B cell (primary cell): Measurements from ENCODE around the gene ARHGAP45. TPM values are rescaled to one million over a fixed set of nuclear protein-coding genes. Genes with fewer than 3 reads are reported as not detected.

ENCODE experiments used
- ATAC-seq: fragments of 200-7000 bp; cut with Tn5 transposase; one replicate; pipeline ENCODE4 v1.10.0; 2021; ENCODE audit warnings: low read depth, mild to moderate bottlenecking, moderate number of reproducible peaks, moderate library complexity
- CTCF ChIA-PET: fragments of 350-600 bp; sonication (Branson Sonifier 250); formaldehyde crosslinking; loops from one replicate; lab custom pipeline; 2021; ENCODE audit warnings: antibody characterized with exemption, inconsistent platforms; lab: Charles Lee
- POLR2A ChIA-PET: fragments of 350-600 bp; sonication (Branson Sonifier 250); formaldehyde crosslinking; loops from one replicate; lab custom pipeline; 2021; ENCODE audit warnings: antibody characterized with exemption; lab: Charles Lee
- DNase-seq: peaks from one replicate; pipeline ENCODE4 v3.0.0; 2013
- H2AFZ ChIP-seq: 2 replicates; pipeline ENCODE4 v1.6.1; 2012; ENCODE audit warnings: mild to moderate bottlenecking, low read depth, low read length; ENCODE audit not compliant: insufficient read depth, poor library complexity, severe bottlenecking
- H3K27ac ChIP-seq, 2 donors: 1 replicate in 1 of 2; 2 replicates in 1 of 2; pipeline ENCODE4 v1.5.1; 2012 to 2013; ENCODE audit warnings: low read length in 2 of 2, mild to moderate bottlenecking in 2 of 2, moderate library complexity in 1 of 2
- H3K27me3 ChIP-seq, 4 experiments: fragments of 200-600 bp in 1 of 4; sonication (generic) in 1 of 4; replicated peaks in 1 of 4; 1 replicate in 2 of 4; 2 replicates in 2 of 4; pipeline versions ENCODE4 v1.6.1 to v1.7.0; 2013 to 2016; ENCODE audit warnings: low read length in 3 of 4, mild to moderate bottlenecking in 2 of 4, mixed read lengths in 1 of 4, moderate library complexity in 1 of 4; ENCODE audit not compliant: insufficient read depth in 4 of 4, control insufficient read depth in 3 of 4; ENCODE audit errors: control extremely low read depth in 1 of 4
- H3K36me3 ChIP-seq, 2 experiments: replicated peaks in 1 of 2; 1 replicate in 1 of 2; 2 replicates in 1 of 2; pipeline versions ENCODE4 v1.6.1 to v1.7.1; 2013; ENCODE audit warnings: low read length in 1 of 2; ENCODE audit not compliant: insufficient read depth in 2 of 2, control insufficient read depth in 1 of 2; ENCODE audit errors: control extremely low read depth in 1 of 2, extremely low read depth in 1 of 2
- H3K4me1 ChIP-seq, 2 donors: fragments of 200-600 bp in 1 of 2; sonication (generic) in 1 of 2; 1 replicate in 1 of 2; 2 replicates in 1 of 2; pipeline versions ENCODE4 v1.5.1 to v1.6.1; 2013 to 2017; ENCODE audit warnings: low read length in 2 of 2; ENCODE audit not compliant: control insufficient read depth in 2 of 2, insufficient read depth in 2 of 2
- H3K4me2 ChIP-seq: replicated peaks from 2 replicates; pipeline ENCODE3; 2012; ENCODE audit warnings: mild to moderate bottlenecking, low read depth, low read length; ENCODE audit not compliant: poor library complexity, severe bottlenecking
- H3K4me3 ChIP-seq, 5 experiments: fragments of 200-600 bp in 1 of 5; sonication (generic) in 1 of 5; 1 replicate in 3 of 5; 2 replicates in 2 of 5; pipeline versions ENCODE4 v1.5.1 to v1.7.0; 2011 to 2016; ENCODE audit warnings: low read length in 4 of 5, mild to moderate bottlenecking in 4 of 5, low read depth in 2 of 5, control low read depth in 1 of 5, moderate library complexity in 1 of 5; ENCODE audit not compliant: insufficient read depth in 1 of 5; ENCODE audit errors: control extremely low read depth in 1 of 5, extremely low read depth in 1 of 5
- H3K79me2 ChIP-seq: fragments of 200-600 bp; sonication (generic); one replicate; pipeline ENCODE4 v1.6.0; 2016; ENCODE audit warnings: low read length; ENCODE audit not compliant: control insufficient read depth, insufficient read depth
- H3K9ac ChIP-seq: fragments of 200-600 bp; sonication (generic); 2 replicates; pipeline ENCODE4 v1.6.1; 2017; ENCODE audit warnings: mild to moderate bottlenecking, low read length, moderate library complexity
- H3K9me3 ChIP-seq, 3 donors: one replicate each; pipeline versions ENCODE4 v1.6.1 to v1.7.1; 2013; ENCODE audit warnings: low read length in 2 of 3; ENCODE audit not compliant: control insufficient read depth in 2 of 3, insufficient read depth in 1 of 3; ENCODE audit errors: control extremely low read depth in 1 of 3
- H4K20me1 ChIP-seq: 2 replicates; pipeline ENCODE4 v1.6.0; 2012; ENCODE audit warnings: mild to moderate bottlenecking, low read length; ENCODE audit not compliant: insufficient read depth, control insufficient read depth, poor library complexity, severe bottlenecking
- H3K27ac Mint-ChIP-seq: one replicate; pipeline ENCODE4 v1.8.0; 2021; ENCODE audit warnings: mixed read lengths
- H3K27me3 Mint-ChIP-seq: one replicate; pipeline ENCODE4 v1.8.0; 2021; ENCODE audit warnings: mixed read lengths
- H3K4me1 Mint-ChIP-seq: one replicate; pipeline ENCODE4 v1.8.0; 2021; ENCODE audit warnings: mixed read lengths
- H3K4me3 Mint-ChIP-seq: one replicate; pipeline ENCODE4 v1.8.0; 2021; ENCODE audit warnings: mixed read lengths
- H3K9me3 Mint-ChIP-seq: one replicate; pipeline ENCODE4 v1.8.0; 2022; ENCODE audit warnings: mixed read lengths; ENCODE audit not compliant: insufficient read depth
- CTCF ChIP-seq: fragments of 200-600 bp; IDR thresholded peaks from one replicate; pipeline ENCODE4 v1.8.0; 2022; ENCODE audit warnings: antibody characterized with exemption, mild to moderate bottlenecking
- EZH2 ChIP-seq: IDR thresholded peaks from 2 replicates; pipeline ENCODE4 v1.6.1; 2012; ENCODE audit warnings: borderline replicate concordance, low read depth, mild to moderate bottlenecking, moderate library complexity, low read length; ENCODE audit not compliant: insufficient read depth, poor library complexity, severe bottlenecking
- WGBS: methylation state at CpG from one replicate; pipeline ENCODE4 v1.1.5; 2013; ENCODE audit warnings: missing lambda C conversion rate; ENCODE audit not compliant: insufficient coverage; 5-methylcytosine and 5-hydroxymethylcytosine counted together
- intact Hi-C: fragments of 100-400 bp; cut with micrococcal nuclease; formaldehyde crosslinking; loops from one replicate; pipeline ENCODE4 v1.10.0; 2022
- polyA plus RNA-seq: library from polyadenylated mRNA; depleted of rRNA; stranded (reverse); fragments of >200 nt; gene quantifications from 2 replicates; pipeline ENCODE4 v1.2.3, GENCODE V29; 2012
- total RNA-seq, 2 donors: library from RNA; stranded (reverse); fragments of 120-200 nt in 1 of 2; gene quantifications; 1 replicate in 1 of 2; 2 replicates in 1 of 2; pipeline versions ENCODE4 v1.2.3 to v1.2.4, GENCODE V29; 2013 to 2022

ARHGAP45 gene
- total and polyA plus RNA-seq, 2 donors (not counting 1 experiment from before 2014, with no cell fraction given) = 488 to 490 TPM

GRCh38 chr19:1039646-1040475 lies 27.1 kb upstream of the ARHGAP45 start, which contains the start of gene ABCA7:
Gene ABCA7 (plus strand): TSS chr19:1040107. CDS start chr19:1041362, 1,255 bp downstream.
- 1% methylated on average over 52 of the region's 56 CpGs for WGBS

More at GRCh38 chr19:1039646-1040475, 27.1 kb upstream of the ARHGAP45 start, which contains the start of gene ABCA7:
- Mint-ChIP-seq H3K4me1 (peaks cover 51% of the 10 kb centered on the region), H3K27me3 (no peaks in the 10 kb centered on the region), H3K4me3 (peak within 1 kb of the TSS; percentile 97), H3K27ac (peak within 1 kb of the TSS; percentile 99), H3K9me3 (no peaks in the 10 kb centered on the region)
- DNase-seq (peak; percentile 98), ATAC-seq (peak; percentile 78)
- Histone ChIP-seq H2AFZ (peak within 1 kb of the TSS; percentile 60), H3K27me3 (no peaks in the 10 kb centered on the region), H3K9me3 (peaks cover 0 to 2% (median 0%) of the 10 kb centered on the region in 3 donors), H3K4me1 (peaks cover 39 to 66% of the 10 kb centered on the region in 2 donors), H3K9ac (peak within 1 kb of the TSS; percentile 85), H3K4me2 (peak within 1 kb of the TSS; percentile 92), H4K20me1 (peaks cover 60% of the 10 kb centered on the region), H3K36me3 (peaks cover 0 to 49% of the 10 kb centered on the region in 2 experiments), H3K27ac (peak within 1 kb of the TSS; percentile 81 to 92), H3K4me3 (peak within 1 kb of the TSS; percentile 69 to 90 (median 75)), H3K79me2 (peaks cover 43% of the 10 kb centered on the region)
- intact Hi-C loops = loop anchor here (1.0 to 2.0 kb wide), 5 partner anchors 19 to 63 kb away; partner anchors contain the start of genes GPX4, POLR2E, RNU6-2 and TMEM259
- TF ChIP-seq CTCF (no peak), EZH2 (no peak)
- ChIA-PET CTCF (interaction anchor here (1.1 to 4.5 kb wide), 8 partner anchors 12 to 205 kb away, joined by 3 to 35 read pairs (median 6); partner anchors contain the start of genes ARHGAP45, CNN2, RNU6-2 and WDR18), POLR2A (interaction anchor here (0.5 to 6.8 kb wide), 18 partner anchors 12 to 986 kb away, joined by 3 to 91 read pairs (median 6); partner anchors contain the start of genes ARHGAP45, CNN2, GPX4 and RNU6-2)
